Fibroblast of lung (primary cell): ENCODE results near the gene PLXNA2.

Experiments used
- CTCF ChIP-seq, 2 donors: IDR thresholded peaks in 1 of 2; conservative IDR thresholded peaks in 1 of 2; 1 replicate in 1 of 2; 2 replicates in 1 of 2; pipeline ENCODE4 v1.5.1; 2011 to 2012; ENCODE audit warnings: low read length in 2 of 2, control low read depth in 1 of 2, inconsistent platforms in 1 of 2, low read depth in 1 of 2, mild to moderate bottlenecking in 1 of 2
- EZH2 ChIP-seq: IDR thresholded peaks from 2 replicates; pipeline ENCODE4 v1.5.1; 2012; ENCODE audit warnings: low read length, control low read depth, mild to moderate bottlenecking; ENCODE audit errors: missing control alignments

- TF ChIP-seq CTCF (conservative IDR thresholded peaks at IDR 0.05 in 1 of 2, IDR thresholded peaks at IDR 0.05 in 1 of 2; ENCODE audit: low read depth in 1 of 2, low read length in 2 of 2): peak in 1 of 2 donors; percentile 25
- no peak for TF ChIP-seq EZH2
These were observed 162.2 kb downstream of the PLXNA2 start for GRCh38 chr1:208081972-208082371.
